Measurements from ENCODE around the gene TUBAL3. TPM values are rescaled to one million over a fixed set of nuclear protein-coding genes. Genes with fewer than 3 reads are reported as not detected.

TUBAL3 gene
- polyA plus RNA-seq, 1 donor (not counting 4 experiments of a cell fraction or from before 2014, with no cell fraction given): 2.6 TPM

DNA sequence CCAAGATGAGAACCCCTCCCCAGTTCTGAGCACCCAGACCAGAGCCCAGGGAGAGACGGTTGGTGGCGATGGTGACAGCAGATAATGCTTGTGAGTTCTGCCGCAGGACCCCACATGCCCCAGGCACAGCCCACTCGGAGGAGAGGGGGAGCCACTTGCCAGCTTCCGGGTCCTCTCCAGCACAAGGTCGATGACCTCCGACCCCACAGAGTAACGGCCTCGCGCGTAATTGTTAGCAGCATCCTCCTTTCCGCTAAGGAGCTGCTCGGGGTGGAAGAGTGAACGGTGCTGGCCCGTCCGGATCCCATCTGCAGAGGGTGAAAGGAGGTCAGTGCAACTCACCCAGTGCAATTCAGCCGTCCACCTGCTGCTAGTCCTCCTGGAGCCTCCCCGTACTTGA, 9.5 kb downstream of the TUBAL3 start:
- H3K9ac ChIP-seq (ENCODE audit: control insufficient read depth, extremely low read depth, insufficient read depth, low read length): no peak overlapping the region
- no peaks in the 10 kb centered on the region for H3K27me3 ChIP-seq (ENCODE audit: control insufficient read depth, extremely low read depth, insufficient read depth, low read length)
- no peaks in the 10 kb centered on the region for H3K9me1 ChIP-seq (ENCODE audit: control insufficient read depth, extremely low read depth, insufficient read depth, low read length)
- no peaks in the 10 kb centered on the region for H3K4me1 ChIP-seq (ENCODE audit: control insufficient read depth, extremely low read depth, insufficient read depth, low read length)
- H3K36me3 ChIP-seq (ENCODE audit: control insufficient read depth in 2 of 2, extremely low read depth in 1 of 2, insufficient read depth in 2 of 2, low read length in 2 of 2): no peaks in the 10 kb centered on the region
- H2AFZ ChIP-seq (ENCODE audit: control insufficient read depth, low read length): no peak overlapping the region
- H4K20me1 ChIP-seq (ENCODE audit: control insufficient read depth, extremely low read depth, insufficient read depth, low read length): no peaks in the 10 kb centered on the region
- FAIRE-seq: no peak
- dilution Hi-C loops (cut with MboI; ENCODE audit: extremely low pct_ligation_motif_present, low sequenced_read_pairs): no loop called here
- no peaks in the 10 kb centered on the region for H3K9me3 ChIP-seq (ENCODE audit: control insufficient read depth, low read depth, low read length)
- H3K79me2 ChIP-seq (ENCODE audit: control insufficient read depth, insufficient read depth, low read length): no peaks in the 10 kb centered on the region
- no peak overlapping the region for H3K4me2 ChIP-seq (ENCODE audit: control insufficient read depth, extremely low read depth, insufficient read depth, low read depth, low read length)
- TF ChIP-seq, protein P1, sequence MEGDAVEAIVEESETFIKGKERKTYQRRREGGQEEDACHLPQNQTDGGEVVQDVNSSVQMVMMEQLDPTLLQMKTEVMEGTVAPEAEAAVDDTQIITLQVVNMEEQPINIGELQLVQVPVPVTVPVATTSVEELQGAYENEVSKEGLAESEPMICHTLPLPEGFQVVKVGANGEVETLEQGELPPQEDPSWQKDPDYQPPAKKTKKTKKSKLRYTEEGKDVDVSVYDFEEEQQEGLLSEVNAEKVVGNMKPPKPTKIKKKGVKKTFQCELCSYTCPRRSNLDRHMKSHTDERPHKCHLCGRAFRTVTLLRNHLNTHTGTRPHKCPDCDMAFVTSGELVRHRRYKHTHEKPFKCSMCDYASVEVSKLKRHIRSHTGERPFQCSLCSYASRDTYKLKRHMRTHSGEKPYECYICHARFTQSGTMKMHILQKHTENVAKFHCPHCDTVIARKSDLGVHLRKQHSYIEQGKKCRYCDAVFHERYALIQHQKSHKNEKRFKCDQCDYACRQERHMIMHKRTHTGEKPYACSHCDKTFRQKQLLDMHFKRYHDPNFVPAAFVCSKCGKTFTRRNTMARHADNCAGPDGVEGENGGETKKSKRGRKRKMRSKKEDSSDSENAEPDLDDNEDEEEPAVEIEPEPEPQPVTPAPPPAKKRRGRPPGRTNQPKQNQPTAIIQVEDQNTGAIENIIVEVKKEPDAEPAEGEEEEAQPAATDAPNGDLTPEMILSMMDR (optimal IDR thresholded peaks at IDR 0.05 in 1 of 3, IDR thresholded peaks at IDR 0.05 in 1 of 3, conservative IDR thresholded peaks at IDR 0.05 in 1 of 3; ENCODE audit: extremely low read depth in 1 of 3, insufficient read depth in 2 of 3, low read length in 3 of 3): no peak
- TF ChIP-seq EZH2 (IDR thresholded peaks at IDR 0.05; ENCODE audit: low read length): no peak
- no peak overlapping the region for H3K4me3 ChIP-seq (ENCODE audit: control insufficient read depth in 2 of 3, extremely low read depth in 1 of 3, insufficient read depth in 2 of 3, low read depth in 1 of 3, low read length in 3 of 3)
- H3K27ac ChIP-seq (ENCODE audit: control insufficient read depth, insufficient read depth, low read length): no peak overlapping the region
- DNase-seq (ENCODE audit: low read depth, low spot score): no peak

DNA sequence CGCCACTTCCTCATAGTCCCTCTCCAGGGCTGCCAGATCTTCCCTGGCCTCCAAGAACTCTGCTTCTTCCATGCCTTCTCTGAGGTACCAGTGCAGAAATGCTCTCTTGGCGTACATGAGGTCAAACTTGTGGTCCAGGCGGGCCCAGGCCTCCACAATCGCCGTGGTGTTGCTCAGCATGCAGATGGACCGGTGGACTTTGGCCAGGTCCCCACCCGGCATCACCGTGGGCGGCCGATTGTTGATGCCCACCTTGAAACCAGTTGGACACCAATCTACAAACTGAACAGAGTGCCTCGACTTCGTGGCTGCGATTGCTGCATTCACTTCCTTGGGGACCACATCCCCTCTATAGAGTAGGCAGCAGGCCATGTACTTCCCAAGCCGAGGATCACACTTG, 11.1 kb downstream of the TUBAL3 start:
- Histone ChIP-seq H3K9me1 (ENCODE audit: control insufficient read depth, extremely low read depth, insufficient read depth, low read length) (no peaks in the 10 kb centered on the region), H3K4me3 (ENCODE audit: control insufficient read depth in 2 of 3, extremely low read depth in 1 of 3, insufficient read depth in 2 of 3, low read depth in 1 of 3, low read length in 3 of 3) (no peak overlapping the region), H3K36me3 (ENCODE audit: control insufficient read depth in 2 of 2, extremely low read depth in 1 of 2, insufficient read depth in 2 of 2, low read length in 2 of 2) (no peaks in the 10 kb centered on the region), H3K4me1 (ENCODE audit: control insufficient read depth, extremely low read depth, insufficient read depth, low read length) (no peaks in the 10 kb centered on the region), H3K27me3 (ENCODE audit: control insufficient read depth, extremely low read depth, insufficient read depth, low read length) (no peaks in the 10 kb centered on the region), H3K4me2 (ENCODE audit: control insufficient read depth, extremely low read depth, insufficient read depth, low read depth, low read length) (no peak overlapping the region), H4K20me1 (ENCODE audit: control insufficient read depth, extremely low read depth, insufficient read depth, low read length) (no peaks in the 10 kb centered on the region), H3K79me2 (ENCODE audit: control insufficient read depth, insufficient read depth, low read length) (no peaks in the 10 kb centered on the region), H2AFZ (ENCODE audit: control insufficient read depth, low read length) (no peak overlapping the region), H3K9me3 (ENCODE audit: control insufficient read depth, low read depth, low read length) (no peaks in the 10 kb centered on the region), H3K9ac (ENCODE audit: control insufficient read depth, extremely low read depth, insufficient read depth, low read length) (no peak overlapping the region), H3K27ac (ENCODE audit: control insufficient read depth, insufficient read depth, low read length) (no peak overlapping the region)
- no peak for DNase-seq (ENCODE audit: low read depth, low spot score)
- TF ChIP-seq, protein P1 (optimal IDR thresholded peaks at IDR 0.05 in 1 of 3, IDR thresholded peaks at IDR 0.05 in 1 of 3, conservative IDR thresholded peaks at IDR 0.05 in 1 of 3; ENCODE audit: extremely low read depth in 1 of 3, insufficient read depth in 2 of 3, low read length in 3 of 3): no peak
- no peak for TF ChIP-seq EZH2 (IDR thresholded peaks at IDR 0.05; ENCODE audit: low read length)
- dilution Hi-C loops (cut with MboI; ENCODE audit: extremely low pct_ligation_motif_present, low sequenced_read_pairs): no loop called here
- no peak for FAIRE-seq
